Skeletal muscle satellite cell (primary cell): ENCODE measurements around the gene NOP16.

Experiments
- H3K27me3 ChIP-seq: 2 replicates; pipeline ENCODE4 v1.7.0; 2013; ENCODE audit warnings: low read length; ENCODE audit not compliant: control insufficient read depth, insufficient read depth
- H3K36me3 ChIP-seq: 2 replicates; pipeline ENCODE4 v1.7.0; 2013; ENCODE audit warnings: mild to moderate bottlenecking, control low read depth, low read length; ENCODE audit not compliant: insufficient read depth
- H3K4me1 ChIP-seq: 2 replicates; pipeline ENCODE4 v1.7.0; 2013; ENCODE audit warnings: low read length; ENCODE audit not compliant: control insufficient read depth, insufficient read depth
- H3K4me2 ChIP-seq: 2 replicates; pipeline ENCODE4 v1.7.0; 2013; ENCODE audit warnings: mild to moderate bottlenecking, low read length
- H3K4me3 ChIP-seq: 2 replicates; pipeline ENCODE4 v1.7.0; 2013; ENCODE audit warnings: low read length
- H3K9ac ChIP-seq: 2 replicates; pipeline ENCODE4 v1.7.0; 2013; ENCODE audit warnings: mild to moderate bottlenecking, low read depth, low read length, moderate library complexity
- H3K9me3 ChIP-seq: replicated peaks from 2 replicates; pipeline ENCODE4 v1.7.0; 2013; ENCODE audit warnings: mild to moderate bottlenecking, control low read depth, low read length

The NOP16 gene

GRCh38 chr5:176383248-176383905 is 5.0 kb downstream of the NOP16 start:
- Histone ChIP-seq H3K4me3 (no peak overlapping the region), H3K4me1 (peaks cover 15% of the 10 kb centered on the region), H3K4me2 (no peak overlapping the region), H3K27me3 (no peaks in the 10 kb centered on the region), H3K9ac (no peak overlapping the region), H3K36me3 (peaks cover 58% of the 10 kb centered on the region), H3K9me3 (no peaks in the 10 kb centered on the region)

- Histone ChIP-seq H3K4me1 (peaks cover 15% of the 10 kb centered on the region), H3K4me3 (no peak overlapping the region), H3K27me3 (no peaks in the 10 kb centered on the region), H3K36me3 (peaks cover 58% of the 10 kb centered on the region), H3K4me2 (no peak overlapping the region), H3K9ac (no peak overlapping the region), H3K9me3 (no peaks in the 10 kb centered on the region)
Observed at GRCh38 chr5:176382721-176383120, 5.7 kb downstream of the NOP16 start.

GRCh38 chr5:176381979-176382378 is 6.4 kb downstream of the NOP16 start:
- H3K4me3 ChIP-seq: no peak overlapping the region
- no peak overlapping the region for H3K4me2 ChIP-seq
- H3K9me3 ChIP-seq: no peaks in the 10 kb centered on the region
- H3K36me3 ChIP-seq: peaks cover 58% of the 10 kb centered on the region
- H3K27me3 ChIP-seq: no peaks in the 10 kb centered on the region
- no peak overlapping the region for H3K9ac ChIP-seq
- peaks cover 9% of the 10 kb centered on the region for H3K4me1 ChIP-seq

GRCh38 chr5:176381423-176381822 is 7.0 kb downstream of the NOP16 start:
- Histone ChIP-seq H3K27me3 (no peaks in the 10 kb centered on the region), H3K36me3 (peaks cover 54% of the 10 kb centered on the region), H3K4me1 (peaks cover 4% of the 10 kb centered on the region)

GRCh38 chr5:176379881-176380280 is 8.5 kb downstream of the NOP16 start:
- Histone ChIP-seq H3K27me3 (no peaks in the 10 kb centered on the region), H3K4me3 (no peak overlapping the region), H3K9me3 (no peaks in the 10 kb centered on the region), H3K36me3 (peaks cover 40% of the 10 kb centered on the region), H3K9ac (no peak overlapping the region), H3K4me1 (no peaks in the 10 kb centered on the region), H3K4me2 (no peak overlapping the region)

More at GRCh38 chr5:176381423-176381822, 7.0 kb downstream of the NOP16 start:
- H3K9ac ChIP-seq: no peak overlapping the region
- H3K4me2 ChIP-seq: no peak overlapping the region
- no peaks in the 10 kb centered on the region for H3K9me3 ChIP-seq
- H3K4me3 ChIP-seq: no peak overlapping the region

- Histone ChIP-seq H3K27me3 (no peaks in the 10 kb centered on the region), H3K9me3 (no peaks in the 10 kb centered on the region), H3K36me3 (peaks cover 35% of the 10 kb centered on the region), H3K4me3 (no peak overlapping the region), H3K9ac (no peak overlapping the region), H3K4me2 (no peak overlapping the region), H3K4me1 (no peaks in the 10 kb centered on the region)
Observed at GRCh38 chr5:176373100-176373818, 15.1 kb downstream of the NOP16 start.

GRCh38 chr5:176371621-176372539 is 16.5 kb downstream of the NOP16 start:
- H3K9me3 ChIP-seq: no peaks in the 10 kb centered on the region
- H3K4me3 ChIP-seq: no peak overlapping the region
- H3K27me3 ChIP-seq: no peaks in the 10 kb centered on the region
- no peaks in the 10 kb centered on the region for H3K4me1 ChIP-seq
- no peak overlapping the region for H3K9ac ChIP-seq
- peaks cover 42% of the 10 kb centered on the region for H3K36me3 ChIP-seq
- no peak overlapping the region for H3K4me2 ChIP-seq

- H3K9me3 ChIP-seq: no peaks in the 10 kb centered on the region
Observed at GRCh38 chr5:176369934-176370711, 18.3 kb downstream of the NOP16 start.

GRCh38 chr5:176368726-176369125 is 19.7 kb downstream of the NOP16 start:
- H3K9ac ChIP-seq: no peak overlapping the region

More at GRCh38 chr5:176369934-176370711, 18.3 kb downstream of the NOP16 start:
- Histone ChIP-seq H3K9ac (no peak overlapping the region), H3K4me3 (no peak overlapping the region), H3K4me2 (no peak overlapping the region), H3K36me3 (peaks cover 46% of the 10 kb centered on the region), H3K4me1 (peaks cover 6% of the 10 kb centered on the region), H3K27me3 (no peaks in the 10 kb centered on the region)

GRCh38 chr5:176366232-176366894 is 22.0 kb downstream of the NOP16 start:
- Histone ChIP-seq H3K4me1 (peaks cover 13% of the 10 kb centered on the region), H3K27me3 (no peaks in the 10 kb centered on the region), H3K9ac (peak overlapping the region; percentile 88), H3K9me3 (no peaks in the 10 kb centered on the region), H3K4me3 (peak overlapping the region; percentile 87), H3K36me3 (peaks cover 27% of the 10 kb centered on the region), H3K4me2 (peak overlapping the region; percentile 92)

More at GRCh38 chr5:176368726-176369125, 19.7 kb downstream of the NOP16 start:
- H3K4me2 ChIP-seq: no peak overlapping the region
- peaks cover 10% of the 10 kb centered on the region for H3K4me1 ChIP-seq
- peaks cover 46% of the 10 kb centered on the region for H3K36me3 ChIP-seq
- no peak overlapping the region for H3K4me3 ChIP-seq
- no peaks in the 10 kb centered on the region for H3K9me3 ChIP-seq
- H3K27me3 ChIP-seq: no peaks in the 10 kb centered on the region
